GM10248 (cell line): Measurements from ENCODE around the gene CEP135.

Experiments
- CTCF ChIA-PET: fragments of 300-600 bp; sonication (Branson Sonifier 250); formaldehyde crosslinking; extraction: SDS; loops from one replicate; lab custom pipeline; 2021; ENCODE audit warnings: antibody characterized with exemption; lab: Yijun Ruan, JAX
- POLR2A ChIA-PET: fragments of 350-650 bp; sonication (Branson Sonifier 250); formaldehyde crosslinking; extraction: SDS; loops from one replicate; lab custom pipeline; 2020; ENCODE audit warnings: antibody characterized with exemption; lab: Yijun Ruan, JAX
- DNase-seq: peaks from one replicate; pipeline ENCODE4 v3.0.0; 2012; ENCODE audit errors: extremely low spot score
- TF ChIP-seq, protein P1 (sequence below): IDR thresholded peaks from 2 replicates; pipeline ENCODE4 v1.5.1; 2012; ENCODE audit warnings: mild to moderate bottlenecking, low read depth; ENCODE audit errors: extremely low read depth, missing control alignments, control extremely low read depth

Gene CEP135

DNA sequence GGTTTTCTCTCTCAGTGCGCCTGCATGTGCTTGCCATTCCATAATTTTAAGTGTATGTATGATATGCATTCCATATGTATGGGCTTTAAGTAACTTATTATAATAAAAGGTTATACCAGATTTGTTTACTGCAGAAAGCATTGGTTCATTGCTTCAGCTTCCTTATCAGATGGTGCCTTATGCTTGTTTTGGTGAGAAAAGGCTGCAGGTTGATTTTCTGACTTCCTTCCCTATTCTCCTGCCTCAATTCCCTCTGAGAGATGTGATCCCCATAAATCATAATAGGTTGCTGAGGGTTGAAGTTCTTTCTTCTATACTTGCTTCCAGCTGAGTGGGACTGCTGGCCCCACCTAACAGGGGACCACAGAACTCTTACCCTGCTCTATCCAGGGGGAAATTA, 10.3 kb upstream of the CEP135 start:
- DNase-seq = no peak
- POLR2A ChIA-PET = no interaction called here
- TF ChIP-seq, protein P1, sequence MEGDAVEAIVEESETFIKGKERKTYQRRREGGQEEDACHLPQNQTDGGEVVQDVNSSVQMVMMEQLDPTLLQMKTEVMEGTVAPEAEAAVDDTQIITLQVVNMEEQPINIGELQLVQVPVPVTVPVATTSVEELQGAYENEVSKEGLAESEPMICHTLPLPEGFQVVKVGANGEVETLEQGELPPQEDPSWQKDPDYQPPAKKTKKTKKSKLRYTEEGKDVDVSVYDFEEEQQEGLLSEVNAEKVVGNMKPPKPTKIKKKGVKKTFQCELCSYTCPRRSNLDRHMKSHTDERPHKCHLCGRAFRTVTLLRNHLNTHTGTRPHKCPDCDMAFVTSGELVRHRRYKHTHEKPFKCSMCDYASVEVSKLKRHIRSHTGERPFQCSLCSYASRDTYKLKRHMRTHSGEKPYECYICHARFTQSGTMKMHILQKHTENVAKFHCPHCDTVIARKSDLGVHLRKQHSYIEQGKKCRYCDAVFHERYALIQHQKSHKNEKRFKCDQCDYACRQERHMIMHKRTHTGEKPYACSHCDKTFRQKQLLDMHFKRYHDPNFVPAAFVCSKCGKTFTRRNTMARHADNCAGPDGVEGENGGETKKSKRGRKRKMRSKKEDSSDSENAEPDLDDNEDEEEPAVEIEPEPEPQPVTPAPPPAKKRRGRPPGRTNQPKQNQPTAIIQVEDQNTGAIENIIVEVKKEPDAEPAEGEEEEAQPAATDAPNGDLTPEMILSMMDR = no peak
- CTCF ChIA-PET = interaction anchor here (0.8 to 4.8 kb wide), 3 partner anchors 10 to 18 kb away, joined by 3 to 28 read pairs (median 3); partner anchors contain the start of gene CEP135

DNA sequence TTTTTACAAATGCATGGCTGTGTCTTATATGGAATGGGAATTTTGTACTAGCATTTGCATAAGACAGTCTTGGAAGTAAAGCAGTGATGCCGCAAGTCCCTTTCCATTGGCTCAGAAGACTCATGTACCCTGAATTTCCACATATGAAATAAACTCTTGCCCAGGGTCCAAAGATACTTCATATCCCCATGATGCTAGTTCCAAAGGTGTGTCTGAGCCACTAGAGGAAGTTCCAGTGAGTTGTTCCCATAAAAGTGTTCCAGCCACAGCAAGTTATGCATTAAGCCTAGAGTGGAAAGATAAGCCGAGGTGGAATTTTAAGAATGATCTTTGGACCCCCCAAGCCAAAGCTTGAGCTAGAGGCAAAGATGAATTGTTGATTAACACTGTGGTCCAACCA, 9.3 kb upstream of the CEP135 start:
- TF ChIP-seq, protein P1 = no peak
- no peak for DNase-seq
- ChIA-PET POLR2A (no interaction called here), CTCF (interaction anchor here (4.8 kb wide), 1 partner anchor 9 kb away, joined by 28 read pairs; the partner anchor contains the start of gene CEP135)

DNA sequence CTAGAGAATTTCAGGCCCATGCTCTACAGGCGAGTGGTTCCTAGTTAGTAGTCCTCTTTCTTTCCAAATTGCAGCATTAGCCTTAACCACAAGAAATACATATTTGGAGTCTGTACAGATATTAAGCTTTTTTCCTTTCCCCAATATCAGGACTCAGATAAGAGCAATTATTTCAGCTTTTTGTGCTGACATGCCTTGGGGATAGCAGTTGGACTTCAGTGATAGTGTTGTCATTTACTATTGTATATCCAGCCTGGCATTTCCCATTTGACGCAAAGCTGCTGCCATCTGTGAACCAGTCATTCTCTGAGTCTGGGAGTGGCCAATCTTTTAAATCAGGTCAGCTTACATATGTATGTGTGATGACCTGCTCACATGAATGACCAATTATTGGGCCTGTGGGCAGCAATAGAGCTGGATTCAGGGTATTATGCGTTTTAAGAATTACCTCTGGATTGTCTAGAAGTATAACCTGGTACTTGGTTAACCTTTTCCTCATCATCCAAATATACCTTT, 6.8 kb upstream of the CEP135 start:
- CTCF ChIA-PET = interaction anchor here (0.8 to 3.3 kb wide), 3 partner anchors 9 to 16 kb away, joined by 3 to 12 read pairs (median 5); no protein-coding TSS in a partner anchor
- POLR2A ChIA-PET = no interaction called here
- no peak for DNase-seq
- TF ChIP-seq, protein P1 = no peak

DNA sequence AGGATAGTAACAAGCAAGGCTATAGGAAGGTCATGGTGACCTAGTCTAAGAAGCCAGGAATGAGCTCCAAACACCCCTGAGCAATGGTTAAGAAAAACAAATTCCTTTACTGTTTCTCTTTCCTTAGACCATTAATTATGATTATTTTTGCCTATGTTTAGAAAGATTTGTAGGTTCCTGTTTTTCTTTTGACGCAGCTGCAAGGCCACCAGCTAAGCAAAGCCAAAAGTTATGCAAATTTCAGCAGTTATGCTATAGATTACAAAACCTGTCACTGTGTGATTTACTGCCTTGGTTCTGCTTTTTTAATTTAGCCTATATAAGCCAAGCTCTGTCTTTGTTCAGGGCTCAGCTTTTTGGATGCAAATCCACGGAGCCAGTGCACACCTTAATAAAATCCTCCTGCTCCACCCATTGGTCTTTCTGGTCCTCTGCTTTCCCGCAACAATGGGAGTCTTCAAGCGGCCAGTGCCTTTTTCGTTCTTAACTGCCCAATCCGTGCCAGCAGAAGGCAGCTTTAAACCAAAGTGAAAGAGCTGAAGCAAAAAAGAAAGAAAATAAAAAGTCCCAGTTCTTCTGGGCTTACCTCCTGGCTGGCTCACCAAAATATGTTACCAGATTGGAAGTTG, 1.4 kb upstream of the CEP135 start:
- POLR2A ChIA-PET = no interaction called here
- TF ChIP-seq, protein P1 = no peak
- CTCF ChIA-PET = interaction anchor here (0.9 to 3.3 kb wide), 24 partner anchors 9 to 961 kb away, joined by 3 to 53 read pairs (median 8); partner anchors contain the start of genes AASDH, REST and TMEM165
- DNase-seq = peak; percentile 37

DNA sequence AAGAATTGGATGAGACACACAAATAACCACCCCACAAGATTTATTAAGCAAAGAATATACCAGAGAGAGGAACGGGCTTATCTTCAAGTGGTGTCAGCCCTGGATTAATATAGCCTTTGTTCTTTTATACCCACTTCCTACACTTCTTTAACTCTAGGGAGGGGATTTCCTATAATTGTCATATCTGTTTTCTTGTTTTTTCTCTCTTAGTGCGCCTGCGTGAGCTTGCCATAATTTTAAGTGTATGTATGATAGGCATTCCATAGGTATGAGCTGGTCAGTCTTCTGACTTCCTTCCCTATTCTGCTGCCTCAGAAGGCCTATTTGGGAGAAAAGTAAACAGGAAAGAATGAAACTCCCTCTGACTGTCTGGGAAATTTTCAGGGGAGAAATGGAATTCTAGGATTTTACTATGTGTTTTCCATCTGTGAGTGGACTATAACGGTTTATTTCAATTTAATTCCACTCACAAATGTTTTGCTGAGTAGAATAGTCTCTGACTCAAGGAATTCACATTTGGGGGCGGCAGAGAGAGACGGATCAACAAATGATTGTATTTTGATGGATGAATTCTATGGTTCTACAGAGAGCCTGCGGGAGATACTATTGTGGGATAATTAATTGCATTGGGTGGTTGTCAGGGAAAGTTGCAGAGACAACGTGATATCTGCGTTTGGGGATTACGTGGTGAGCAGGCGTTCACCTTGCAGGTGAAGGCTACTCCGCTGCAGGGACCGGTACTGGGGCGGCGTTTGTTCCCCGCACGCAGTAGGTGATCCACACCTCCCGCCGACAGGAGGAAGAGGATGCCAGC, 626 bp upstream of the CEP135 start:
- TF ChIP-seq, protein P1 = no peak
- ChIA-PET CTCF (interaction anchor here (0.7 to 3.3 kb wide), 48 partner anchors 10 to 1059 kb away, joined by 3 to 53 read pairs (median 6); partner anchors contain the start of genes AASDH, REST and TMEM165), POLR2A (interaction anchor here (1.0 to 1.3 kb wide), 3 partner anchors 39 to 488 kb away, joined by 3 read pairs; partner anchors contain the start of gene PAICS)
- DNase-seq = peak; percentile 52

DNA sequence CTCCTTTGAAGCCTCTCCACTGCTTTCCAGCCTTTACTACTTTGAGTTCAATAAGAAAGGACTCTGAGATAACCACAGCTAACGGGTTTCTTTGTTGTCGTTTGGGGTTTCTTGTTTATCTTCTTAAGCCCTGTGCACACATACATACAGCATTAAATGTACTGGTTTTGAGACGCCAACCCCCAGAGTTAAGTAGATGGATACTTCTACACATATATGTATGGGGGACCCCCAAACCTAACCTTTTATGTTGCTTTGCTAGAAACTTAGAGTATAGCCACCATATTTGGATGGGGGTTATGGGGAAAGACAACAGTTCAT, 697 bp downstream of the CEP135 start:
- TF ChIP-seq, protein P1 = no peak
- ChIA-PET CTCF (interaction anchor here (0.6 to 3.3 kb wide), 39 partner anchors 9 to 1058 kb away, joined by 3 to 53 read pairs (median 6); partner anchors contain the start of gene REST), POLR2A (interaction anchor here (0.6 to 1.3 kb wide), 5 partner anchors 27 to 1028 kb away, joined by 3 read pairs; partner anchors contain the start of genes NOA1 and PAICS)
- no peak for DNase-seq
